Measurements from ENCODE around the gene ELP5. TPM values are rescaled to one million over a fixed set of nuclear protein-coding genes. Genes with fewer than 3 reads are reported as not detected.
A peak's percentile ranks its signal among the peaks of the same experiment; 100 is the strongest.
"Not testable (repeated sequence)": the region's sequence is repeated elsewhere in the genome, so short reads cannot be mapped to it uniquely, and the experiment has no call there.

Gene ELP5
- total RNA-seq, 2 donors from 2014 or later, result 10.2 to 16.3 TPM

DNA sequence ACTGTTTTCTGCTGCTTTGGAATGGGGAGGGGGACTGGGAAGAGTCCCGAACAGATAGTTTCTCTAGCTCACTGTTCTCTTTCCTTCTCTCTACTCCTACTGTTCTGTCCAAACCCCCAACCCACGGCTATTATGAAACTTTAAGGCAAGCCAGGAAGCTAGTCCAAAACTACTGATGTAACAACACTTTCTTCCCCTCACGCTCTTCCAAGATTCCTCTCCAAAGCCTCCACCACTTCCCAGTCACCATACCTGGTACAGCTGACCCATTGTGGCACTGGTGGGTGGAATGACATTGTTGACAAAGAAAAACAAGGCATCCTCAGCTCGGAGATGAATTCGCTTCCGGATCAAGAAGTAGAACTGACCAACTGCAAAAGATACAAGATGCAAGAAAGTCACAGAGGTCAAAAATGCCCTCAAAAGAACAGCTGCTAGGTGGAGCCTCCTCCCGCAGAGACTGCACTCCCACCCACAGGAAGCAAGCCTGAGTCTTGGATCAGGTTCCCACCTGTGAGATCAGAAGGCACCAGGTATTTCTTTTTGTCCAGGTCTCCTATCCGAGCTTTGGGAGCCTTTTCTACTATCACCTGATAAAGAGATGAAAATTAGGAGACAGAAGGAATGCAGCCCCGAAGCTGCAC is 10.8 kb upstream of the ELP5 start:
- ATAC-seq (no peak), DNase-seq (peak in 1 of 4 donors; percentile 27)
- Histone ChIP-seq H3K36me3 (replicated peaks in 1 of 2; ENCODE audit: insufficient read depth in 1 of 2, low read depth in 2 of 2) (peaks cover 0 to 5% of the 10 kb centered on the region in 2 donors), H3K27me3 (no peaks in the 10 kb centered on the region), H3K4me1 (peaks cover 48% of the 10 kb centered on the region), H3K9me3 (no peaks in the 10 kb centered on the region), H3K27ac (peak overlapping the region; percentile 92 to 98 (median 98)), H3K4me3 (peak overlapping the region; percentile 56 to 88)
- 14 to 15% methylated on average over 9 of the region's 9 CpGs for WGBS, 2 donors
- intact Hi-C loops (cut with DNase I), result no loop called here
- TF ChIP-seq POLR2A (IDR thresholded peaks at IDR 0.05), result no peak
- TF ChIP-seq, protein P1, sequence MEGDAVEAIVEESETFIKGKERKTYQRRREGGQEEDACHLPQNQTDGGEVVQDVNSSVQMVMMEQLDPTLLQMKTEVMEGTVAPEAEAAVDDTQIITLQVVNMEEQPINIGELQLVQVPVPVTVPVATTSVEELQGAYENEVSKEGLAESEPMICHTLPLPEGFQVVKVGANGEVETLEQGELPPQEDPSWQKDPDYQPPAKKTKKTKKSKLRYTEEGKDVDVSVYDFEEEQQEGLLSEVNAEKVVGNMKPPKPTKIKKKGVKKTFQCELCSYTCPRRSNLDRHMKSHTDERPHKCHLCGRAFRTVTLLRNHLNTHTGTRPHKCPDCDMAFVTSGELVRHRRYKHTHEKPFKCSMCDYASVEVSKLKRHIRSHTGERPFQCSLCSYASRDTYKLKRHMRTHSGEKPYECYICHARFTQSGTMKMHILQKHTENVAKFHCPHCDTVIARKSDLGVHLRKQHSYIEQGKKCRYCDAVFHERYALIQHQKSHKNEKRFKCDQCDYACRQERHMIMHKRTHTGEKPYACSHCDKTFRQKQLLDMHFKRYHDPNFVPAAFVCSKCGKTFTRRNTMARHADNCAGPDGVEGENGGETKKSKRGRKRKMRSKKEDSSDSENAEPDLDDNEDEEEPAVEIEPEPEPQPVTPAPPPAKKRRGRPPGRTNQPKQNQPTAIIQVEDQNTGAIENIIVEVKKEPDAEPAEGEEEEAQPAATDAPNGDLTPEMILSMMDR (IDR thresholded peaks at IDR 0.05), result no peak

DNA sequence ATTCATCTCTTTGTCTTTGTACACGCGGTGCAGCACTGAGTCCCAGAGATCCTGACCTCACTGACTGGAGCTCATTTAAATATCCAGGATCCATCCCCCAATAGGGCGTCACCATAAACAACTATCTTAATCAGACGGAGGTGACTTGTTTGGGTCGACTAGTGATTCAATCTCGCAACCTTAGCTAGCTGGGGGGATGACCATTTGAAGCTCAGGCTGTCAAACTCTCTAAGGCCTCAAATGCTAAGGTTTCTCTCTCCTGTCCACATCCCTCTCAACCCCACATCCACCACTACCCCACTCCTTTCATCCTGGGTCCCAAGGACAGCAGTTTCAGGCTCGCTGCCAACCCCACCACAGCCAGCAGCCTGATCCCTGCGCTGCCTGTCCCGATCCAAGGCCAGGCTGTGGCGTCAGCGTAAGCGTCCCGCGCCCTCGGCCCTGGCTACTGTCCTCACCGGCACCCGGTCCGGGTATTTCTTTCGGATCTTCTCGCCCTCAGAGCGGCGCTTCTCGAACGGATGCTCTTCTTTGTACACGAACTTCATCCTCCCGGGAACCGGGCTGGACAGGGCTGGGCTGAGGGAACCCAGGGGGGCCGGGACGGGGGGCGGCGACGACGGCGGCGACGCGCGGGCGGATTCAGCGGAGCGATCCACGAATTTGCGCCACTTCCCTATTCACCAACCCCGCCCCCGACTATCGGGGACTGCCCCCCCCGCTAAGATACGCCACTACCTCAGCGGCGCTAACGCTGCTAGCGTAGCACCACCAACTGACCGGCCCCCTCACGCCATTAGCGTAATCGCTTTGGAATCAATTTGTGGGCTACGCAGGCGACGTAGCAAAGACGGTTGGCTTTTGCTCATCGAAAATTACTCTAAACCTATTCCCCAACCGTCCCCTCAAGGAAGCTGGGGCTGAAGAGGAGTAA is 10.0 kb upstream of the ELP5 start, which contains the start of gene GABARAP:
Gene GABARAP (minus strand): TSS at position 667 of the 934 bp plus-strand sequence. CDS start 119 bp downstream, at position 548.
- TF ChIP-seq, protein P1 (IDR thresholded peaks at IDR 0.05), result peak in 2 of 7 experiments; percentile 5 to 11
- peak; percentile 70 to 84 (median 83) for TF ChIP-seq POLR2A (IDR thresholded peaks at IDR 0.05)
- H3K36me3 ChIP-seq (replicated peaks in 1 of 2; ENCODE audit: insufficient read depth in 1 of 2, low read depth in 2 of 2), result peaks cover 0 to 6% of the 10 kb centered on the region in 2 donors
- peak within 1 kb of the TSS; percentile 56 to 88 for H3K4me3 ChIP-seq
- peaks cover 43% of the 10 kb centered on the region for H3K4me1 ChIP-seq
- DNase-seq, result peak; percentile 95 to 96 (median 96)
- H3K9me3 ChIP-seq, result no peaks in the 10 kb centered on the region
- intact Hi-C loops (cut with DNase I), result no loop called here
- peak within 1 kb of the TSS; percentile 92 to 98 (median 98) for H3K27ac ChIP-seq
- H3K27me3 ChIP-seq, result no peaks in the 10 kb centered on the region
- 0 to 1% methylated on average over 23 to 61 of the region's 62 CpGs for WGBS, 2 donors
- peak; percentile 72 for ATAC-seq

DNA sequence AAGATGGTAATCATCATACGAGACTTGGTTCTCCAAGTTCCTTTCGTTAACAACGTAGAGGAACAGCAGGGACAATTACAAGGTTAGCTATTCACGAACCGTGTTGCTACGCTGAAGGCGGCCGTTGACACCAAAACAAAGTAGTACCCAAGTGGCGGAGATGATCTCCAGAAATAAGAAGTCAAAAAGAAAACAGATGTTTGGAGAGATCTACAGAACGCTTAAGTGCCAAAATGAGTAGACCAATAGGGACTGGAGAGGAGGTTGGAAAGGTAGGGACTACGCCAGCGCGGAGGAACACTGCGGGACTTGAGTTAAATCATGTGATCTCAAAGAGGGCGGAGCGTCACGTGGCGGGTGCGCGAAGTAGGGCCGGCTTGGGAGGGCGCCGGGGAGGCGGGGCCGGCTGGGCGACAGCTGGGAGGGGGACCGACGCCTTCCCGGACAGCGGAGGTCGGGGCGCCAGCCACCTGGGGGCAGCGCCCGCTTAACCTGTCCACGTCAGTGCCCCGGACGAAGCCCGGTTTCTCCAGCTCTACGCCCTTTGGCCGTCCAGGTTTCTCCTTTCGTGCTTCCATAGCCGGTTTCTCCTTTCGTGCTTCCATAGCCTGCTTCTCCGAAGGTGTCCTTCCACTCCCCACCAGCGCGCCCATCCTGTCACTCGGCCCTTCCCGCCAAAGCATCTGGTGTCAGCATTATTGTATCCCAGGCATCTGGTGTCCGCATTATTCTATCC is 9.1 kb upstream of the ELP5 start:
- ATAC-seq, result peak; percentile 60
- Histone ChIP-seq H3K4me1 (peaks cover 36% of the 10 kb centered on the region), H3K4me3 (peak overlapping the region; percentile 35 to 88), H3K36me3 (replicated peaks in 1 of 2; ENCODE audit: insufficient read depth in 1 of 2, low read depth in 2 of 2) (peaks cover 0 to 6% of the 10 kb centered on the region in 2 donors), H3K27ac (peak overlapping the region; percentile 92 to 98 (median 98)), H3K27me3 (no peaks in the 10 kb centered on the region), H3K9me3 (no peaks in the 10 kb centered on the region)
- peak; percentile 96 to 97 (median 97) for DNase-seq
- intact Hi-C loops (cut with DNase I), result no loop called here
- peak; percentile 80 to 89 (median 84) for TF ChIP-seq POLR2A (IDR thresholded peaks at IDR 0.05)
- TF ChIP-seq, protein P1 (IDR thresholded peaks at IDR 0.05), result peak in 3 of 7 experiments; percentile 1 to 36 (median 30)
- 0 to 1% methylated on average over 46 to 49 of the region's 49 CpGs for WGBS, 2 donors

DNA sequence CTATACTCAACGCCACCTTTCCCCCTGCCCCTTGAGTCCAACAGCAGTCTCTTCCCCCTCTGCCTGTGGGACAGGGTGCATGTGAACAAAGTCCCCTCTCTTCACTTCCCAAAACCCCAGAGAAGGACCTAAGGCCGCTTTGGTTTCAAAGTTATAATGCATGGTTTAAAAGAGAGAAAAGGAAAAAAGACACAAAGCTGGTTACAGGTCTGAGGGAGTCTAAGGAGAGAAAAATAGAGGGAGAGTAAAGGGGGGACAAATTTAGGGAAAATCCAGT is 8.6 kb upstream of the ELP5 start:
- DNase-seq (no peak), ATAC-seq (no peak)
- intact Hi-C loops (cut with DNase I), result no loop called here
- Histone ChIP-seq H3K4me1 (peaks cover 37% of the 10 kb centered on the region), H3K36me3 (replicated peaks in 1 of 2; ENCODE audit: insufficient read depth in 1 of 2, low read depth in 2 of 2) (peaks cover 0 to 6% of the 10 kb centered on the region in 2 donors), H3K4me3 (peak overlapping the region; percentile 35 to 88), H3K27ac (peak overlapping the region; percentile 92 to 98 (median 98)), H3K9me3 (no peaks in the 10 kb centered on the region), H3K27me3 (no peaks in the 10 kb centered on the region)
- WGBS, 2 donors, result 11 to 30% methylated on average over 2 of the region's 2 CpGs
- no peak for TF ChIP-seq POLR2A (IDR thresholded peaks at IDR 0.05)

DNA sequence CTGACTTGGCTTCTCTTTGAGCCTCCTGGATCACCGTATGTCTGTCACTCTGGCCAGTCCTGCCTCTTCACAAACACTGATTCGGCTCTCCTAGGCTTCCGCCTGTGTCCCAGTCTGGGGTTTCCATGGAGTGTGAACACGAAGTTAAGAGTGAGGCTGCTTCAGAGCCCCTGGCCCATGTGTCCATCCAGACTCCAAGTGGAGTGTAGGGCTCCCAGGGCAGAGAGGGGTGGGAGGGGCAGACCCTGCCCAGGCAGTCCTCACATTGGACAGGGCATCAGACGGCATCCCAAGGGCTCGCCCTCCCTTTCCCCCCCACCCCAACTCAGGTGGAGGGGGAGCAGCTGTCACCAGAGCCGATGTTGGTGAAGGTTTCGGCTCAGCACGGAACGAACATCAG is 8.2 kb upstream of the ELP5 start:
- Histone ChIP-seq H3K4me1 (peaks cover 42% of the 10 kb centered on the region), H3K27ac (peak overlapping the region; percentile 92 to 98 (median 98))
- 56 to 64% methylated on average over 9 to 10 of the region's 10 CpGs for WGBS, 2 donors
- peak in 2 of 4 donors; percentile 20 to 22 for DNase-seq
- H3K27me3 ChIP-seq; H3K9me3 ChIP-seq; intact Hi-C loops (cut with DNase I); ATAC-seq; H3K4me3 ChIP-seq; H3K36me3 ChIP-seq (replicated peaks in 1 of 2; ENCODE audit: insufficient read depth in 1 of 2, low read depth in 2 of 2): not testable (repeated sequence)

Data from body of pancreas (tissue), 4 donors.